Lower lobe of right lung (tissue), 2 donors: ENCODE results near the gene NCAM2. TPM values are rescaled to one million over a fixed set of nuclear protein-coding genes. Genes with fewer than 3 reads are reported as not detected.

Experiments
- ATAC-seq, 2 donors: fragments of 200-7000 bp; cut with Tn5 transposase; one replicate each; pipeline ENCODE4 v1.9.1; 2020 to 2022; ENCODE audit warnings: mild to moderate bottlenecking in 2 of 2, moderate library complexity in 2 of 2
- DNase-seq: peaks from one replicate; pipeline ENCODE4 v3.0.0-alpha.2; 2020
- H3K27ac ChIP-seq: fragments of 200-600 bp; one replicate; pipeline ENCODE4 v1.8.0; 2022
- H3K27me3 ChIP-seq: fragments of 200-600 bp; one replicate; pipeline ENCODE4 v1.8.0; 2022; ENCODE audit warnings: low read depth
- H3K36me3 ChIP-seq: fragments of 200-600 bp; one replicate; pipeline ENCODE4 v1.8.0; 2022; ENCODE audit warnings: mild to moderate bottlenecking
- H3K4me1 ChIP-seq: fragments of 200-600 bp; one replicate; pipeline ENCODE4 v1.8.0; 2022
- H3K4me3 ChIP-seq: fragments of 200-600 bp; one replicate; pipeline ENCODE4 v1.8.0; 2022; ENCODE audit warnings: mild to moderate bottlenecking
- H3K9me3 ChIP-seq: fragments of 200-600 bp; one replicate; pipeline ENCODE4 v1.8.0; 2022
- CTCF ChIP-seq: fragments of 200-600 bp; IDR thresholded peaks from one replicate; pipeline ENCODE4 v1.8.0; 2022; ENCODE audit warnings: antibody characterized with exemption, mild to moderate bottlenecking
- intact Hi-C: fragments of 100-400 bp; cut with DNase I; formaldehyde crosslinking; loops from one replicate; pipeline ENCODE4 v1.11.0; 2022
- total RNA-seq: library from RNA; stranded (reverse); fragmentation: NEBNext Ultra II Directional; extraction: Animal tissue kit (Norgen Biotek cat#: 25700); gene quantifications from one replicate; pipeline ENCODE4 v1.2.1, GENCODE V29; 2021
- donor health status: DM: no; HTN: yes; CAD: no; lungs with severe emphysema.

NCAM2 gene
- total RNA-seq, 1 donor from 2014 or later = 8.8 TPM

DNA sequence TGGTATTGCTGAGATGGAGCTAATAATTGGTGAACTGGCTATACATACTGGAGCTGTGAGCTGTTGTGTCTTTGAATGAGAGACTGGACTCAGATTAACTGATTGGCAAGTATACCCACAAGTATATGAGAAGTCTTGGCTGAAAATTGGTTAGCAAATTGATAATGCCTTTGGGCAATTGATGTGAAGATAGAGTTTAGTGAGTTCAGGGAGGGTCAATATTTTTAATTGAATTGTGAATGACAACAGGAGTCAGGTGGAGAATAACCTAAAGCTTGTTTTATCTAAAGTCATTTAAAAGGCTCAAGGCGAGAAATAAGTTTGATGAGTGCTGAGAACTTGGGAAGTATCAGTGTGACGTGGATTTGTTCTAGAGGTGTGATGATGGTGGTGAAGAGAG lies 27.5 kb downstream of the NCAM2 start:
- Histone ChIP-seq H3K27ac (no peak overlapping the region), H3K9me3 (no peaks in the 10 kb centered on the region), H3K4me3 (no peak overlapping the region), H3K36me3 (no peaks in the 10 kb centered on the region), H3K27me3 (no peaks in the 10 kb centered on the region), H3K4me1 (no peaks in the 10 kb centered on the region)
- no peak for ATAC-seq
- TF ChIP-seq CTCF = no peak
- intact Hi-C loops = no loop called here
- DNase-seq = no peak

GRCh38 chr21:21028275-21028820 lies 30.1 kb downstream of the NCAM2 start:
- ATAC-seq (no peak), DNase-seq (no peak)
- Histone ChIP-seq H3K4me1 (no peaks in the 10 kb centered on the region), H3K9me3 (no peaks in the 10 kb centered on the region), H3K27ac (no peak overlapping the region), H3K4me3 (no peak overlapping the region), H3K36me3 (no peaks in the 10 kb centered on the region), H3K27me3 (no peaks in the 10 kb centered on the region)
- intact Hi-C loops = no loop called here
- TF ChIP-seq CTCF = no peak

DNA sequence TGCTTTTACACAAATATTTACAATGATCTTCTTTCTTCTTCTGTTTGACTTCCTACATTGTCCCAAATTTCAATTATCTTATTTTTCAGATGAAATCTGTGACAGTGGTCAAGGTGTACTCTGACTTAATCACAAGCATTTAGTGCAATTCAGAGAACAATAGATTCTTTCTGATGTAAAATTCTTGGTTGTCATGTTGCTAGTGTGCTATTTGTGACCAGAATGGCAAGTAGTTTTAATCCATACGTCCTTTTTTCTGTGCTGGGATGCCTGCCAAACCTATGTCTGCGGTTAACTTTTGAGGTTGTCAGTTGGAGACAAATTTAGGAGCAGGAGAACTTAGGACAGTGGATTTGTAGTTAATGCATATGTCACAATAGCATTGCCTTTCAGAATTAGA lies 31.0 kb downstream of the NCAM2 start:
- no peaks in the 10 kb centered on the region for H3K36me3 ChIP-seq
- no peak for ATAC-seq
- intact Hi-C loops = no loop called here
- TF ChIP-seq CTCF = no peak
- no peaks in the 10 kb centered on the region for H3K27me3 ChIP-seq
- DNase-seq = no peak
- H3K9me3 ChIP-seq = no peaks in the 10 kb centered on the region
- H3K4me1 ChIP-seq = no peaks in the 10 kb centered on the region
- H3K4me3 ChIP-seq = no peak overlapping the region
- H3K27ac ChIP-seq = no peak overlapping the region

DNA sequence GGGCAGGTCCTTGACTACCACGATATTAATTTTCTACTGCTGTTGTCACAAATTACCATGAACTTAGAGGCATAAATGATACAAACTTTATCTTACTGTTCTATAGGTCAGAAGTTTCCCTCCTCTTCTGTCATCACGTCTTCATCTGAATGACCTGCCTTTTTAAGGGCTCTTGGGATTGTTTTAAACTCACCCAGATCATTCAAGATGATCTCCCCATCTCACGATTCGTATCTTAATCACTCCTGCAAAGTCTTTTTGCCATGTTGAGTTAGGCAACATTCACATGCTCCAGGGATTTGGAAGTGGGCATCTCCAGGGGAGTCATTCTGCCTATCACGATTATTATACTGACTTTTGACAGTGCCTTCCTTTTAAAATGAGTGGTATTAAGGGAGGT lies 32.1 kb downstream of the NCAM2 start:
- H3K4me1 ChIP-seq = no peaks in the 10 kb centered on the region
- no peaks in the 10 kb centered on the region for H3K9me3 ChIP-seq
- no peak for ATAC-seq
- intact Hi-C loops = no loop called here
- no peak overlapping the region for H3K4me3 ChIP-seq
- no peak overlapping the region for H3K27ac ChIP-seq
- no peak for TF ChIP-seq CTCF
- no peaks in the 10 kb centered on the region for H3K36me3 ChIP-seq
- no peaks in the 10 kb centered on the region for H3K27me3 ChIP-seq
- DNase-seq = no peak

DNA sequence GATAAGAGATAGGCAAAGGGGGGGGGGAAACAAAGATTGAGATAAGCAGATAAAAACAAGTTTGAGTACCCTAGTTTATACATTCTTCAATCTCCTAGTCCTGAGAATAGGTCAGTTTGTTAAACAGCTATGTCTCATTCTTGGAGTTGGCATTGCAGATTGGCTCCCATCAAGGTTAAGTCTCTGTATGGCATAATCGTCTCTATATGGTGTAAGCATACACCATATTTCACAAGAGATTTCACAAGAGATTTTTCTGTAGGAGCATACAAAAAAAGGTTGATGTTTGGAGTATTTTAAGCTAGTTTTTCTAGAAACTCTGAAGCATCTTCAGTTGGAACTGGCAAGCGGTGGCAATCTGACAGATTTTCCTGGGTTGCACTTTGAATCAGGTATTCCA lies 35.8 kb downstream of the NCAM2 start:
- TF ChIP-seq CTCF = no peak
- H3K4me1 ChIP-seq = no peaks in the 10 kb centered on the region
- intact Hi-C loops = no loop called here
- no peaks in the 10 kb centered on the region for H3K27me3 ChIP-seq
- no peaks in the 10 kb centered on the region for H3K9me3 ChIP-seq
- no peak for DNase-seq
- no peaks in the 10 kb centered on the region for H3K36me3 ChIP-seq
- no peak overlapping the region for H3K4me3 ChIP-seq
- ATAC-seq = no peak
- no peak overlapping the region for H3K27ac ChIP-seq
